K562 (cell line): ENCODE measurements around the gene CLIP4. TPM values are rescaled to one million over a fixed set of nuclear protein-coding genes. Genes with fewer than 3 reads are reported as not detected.

Experiments used
- ATAC-seq: fragments of 200-7000 bp; cut with Tn5 transposase; 3 replicates; pipeline ENCODE4 v1.9.1; 2020; ENCODE audit warnings: moderate library complexity
- BruUV-seq: library from RNA; stranded (reverse); fragments of 400-500 nt; replicated peaks from 2 replicates; lab custom pipeline; 2021; lab: Mats Ljungman, UMichigan
- CTCF ChIA-PET: fragments of 300-600 bp; formaldehyde crosslinking; extraction: SDS; loops from one replicate; lab custom pipeline; 2021; ENCODE audit warnings: low intra/inter-chr PET ratio; lab: Yijun Ruan, JAX
- POLR2A ChIA-PET: fragments of 300-600, 350-650 bp; sonication (Branson Sonifier 250); formaldehyde crosslinking; extraction: SDS; loops from one replicate; lab custom pipeline; 2021; ENCODE audit warnings: antibody characterized with exemption, inconsistent platforms; lab: Yijun Ruan, JAX
- DNase-seq, 4 experiments: peaks; one replicate each; pipeline versions ENCODE4 v3.0.0 to v3.0.0-alpha.2; 2011 to 2018; ENCODE audit warnings: low spot score in 3 of 4, mixed read lengths in 3 of 4; ENCODE audit errors: extremely low read depth in 1 of 4
- FAIRE-seq: peaks from 2 replicates; lab custom pipeline; 2011; peaks lifted over from hg19 to GRCh38; lab: Jason Lieb, UNC
- H2AFZ ChIP-seq: 2 replicates; pipeline ENCODE4 v1.6.0; 2011; ENCODE audit warnings: low read depth, low read length, control low read depth, inconsistent platforms
- H3K27ac ChIP-seq: fragments of 200-600 bp; 3 replicates; pipeline ENCODE4 v1.8.0; 2011; ENCODE audit warnings: low read depth, mild to moderate bottlenecking, control low read depth, inconsistent platforms, low read length, moderate library complexity, mixed read lengths; ENCODE audit errors: extremely low read depth
- H3K27me3 ChIP-seq, 2 experiments: fragments of 300-600 bp in 1 of 2; 2 replicates in 1 of 2; 3 replicates in 1 of 2; pipeline versions ENCODE4 v1.6.0 to v1.8.0; 2011; ENCODE audit warnings: inconsistent platforms in 2 of 2, low read length in 2 of 2, mild to moderate bottlenecking in 1 of 2, mixed read lengths in 1 of 2, moderate library complexity in 1 of 2; ENCODE audit not compliant: control insufficient read depth in 2 of 2, insufficient read depth in 2 of 2
- H3K36me3 ChIP-seq: fragments of 300-600 bp; 3 replicates; pipeline ENCODE4 v1.8.0; 2011; ENCODE audit warnings: mild to moderate bottlenecking, low read length, inconsistent platforms; ENCODE audit not compliant: control insufficient read depth, insufficient read depth
- H3K4me1 ChIP-seq, 2 experiments: fragments of 200-600 bp in 1 of 2; replicated peaks in 1 of 2; 2 replicates in 1 of 2; 3 replicates in 1 of 2; pipeline versions ENCODE4 v1.5.1 to v1.8.0; 2011; ENCODE audit warnings: inconsistent platforms in 2 of 2, low read length in 2 of 2, mild to moderate bottlenecking in 1 of 2, mixed read lengths in 1 of 2, moderate library complexity in 1 of 2; ENCODE audit not compliant: control insufficient read depth in 2 of 2, insufficient read depth in 2 of 2
- H3K4me2 ChIP-seq: 2 replicates; pipeline ENCODE4 v1.6.1; 2011; ENCODE audit warnings: low read length, control low read depth, inconsistent platforms, mixed read lengths; ENCODE audit not compliant: insufficient read depth
- H3K4me3 ChIP-seq: fragments of 200-600 bp; sonication (generic), shearing (Covaris generic); 2 replicates; pipeline ENCODE4 v1.5.1; 2016; ENCODE audit warnings: control low read depth, inconsistent platforms
- H3K79me2 ChIP-seq: fragments of 200-600 bp; 3 replicates; pipeline ENCODE4 v1.8.0; 2011; ENCODE audit warnings: low read length, inconsistent platforms; ENCODE audit not compliant: control insufficient read depth, insufficient read depth
- H3K9ac ChIP-seq, 2 experiments: 2 replicates each; pipeline versions ENCODE4 v1.6.0 to v1.6.1; 2011; ENCODE audit warnings: low read depth in 2 of 2, low read length in 2 of 2, control low read depth in 1 of 2, inconsistent platforms in 1 of 2, mild to moderate bottlenecking in 1 of 2, mixed read lengths in 1 of 2; ENCODE audit not compliant: insufficient read depth in 1 of 2
- H3K9me1 ChIP-seq: one replicate; pipeline ENCODE4 v1.6.0; 2011; ENCODE audit warnings: inconsistent platforms, mild to moderate bottlenecking, low read length, moderate library complexity; ENCODE audit not compliant: control insufficient read depth, insufficient read depth
- H3K9me3 ChIP-seq: replicated peaks from 2 replicates; pipeline ENCODE4 v1.5.1; 2011; ENCODE audit warnings: low read depth, low read length, inconsistent platforms; ENCODE audit not compliant: control insufficient read depth, insufficient read depth
- H4K20me1 ChIP-seq: replicated peaks from 2 replicates; pipeline ENCODE4 v1.6.1; 2011; ENCODE audit warnings: low read length, inconsistent platforms, mixed read lengths; ENCODE audit not compliant: control insufficient read depth, insufficient read depth
- BCL6 ChIP-seq: fragments of 250-450 bp; sonication (Bioruptor Pico); IDR thresholded peaks from 2 replicates; pipeline ENCODE4 v1.4.0; 2020
- CCNT2 ChIP-seq: IDR thresholded peaks from 2 replicates; pipeline ENCODE4 v1.6.1; 2011; ENCODE audit warnings: borderline replicate concordance, low read depth, mild to moderate bottlenecking, moderate library complexity, mixed read lengths, low read length; ENCODE audit not compliant: insufficient read length; ENCODE audit errors: extremely low read depth
- FOXK1 ChIP-seq: sonication (generic); formaldehyde crosslinking; IDR thresholded peaks from 2 replicates; pipeline ENCODE4 v1.8.0; 2022; ENCODE audit warnings: missing genetic modification reagents, mild to moderate bottlenecking, borderline replicate concordance
- HDAC3 ChIP-seq: fragments of 450-650 bp; IDR thresholded peaks from 2 replicates; pipeline ENCODE4 v1.6.1; 2018; ENCODE audit warnings: borderline replicate concordance, mild to moderate bottlenecking, moderate library complexity; ENCODE audit not compliant: partially characterized antibody
- HLTF ChIP-seq: fragments of 450-650 bp; IDR thresholded peaks from 2 replicates; pipeline ENCODE4 v1.6.1; 2016
- HMG20A ChIP-seq: fragments of 450-650 bp; formaldehyde crosslinking; conservative IDR thresholded peaks from 2 replicates; pipeline ENCODE4 v1.4.0; 2020; ENCODE audit warnings: mild to moderate bottlenecking, mixed read lengths
- NEUROD1 ChIP-seq: fragments of 150-350 bp; IDR thresholded peaks from 2 replicates; pipeline ENCODE4 v1.6.1; 2014; ENCODE audit warnings: borderline replicate concordance, low read length, low read depth; ENCODE audit not compliant: partially characterized antibody
- OTX1 ChIP-seq: fragments of 450-650 bp; formaldehyde crosslinking; IDR thresholded peaks from 2 replicates; pipeline ENCODE4 v1.4.0; 2022; ENCODE audit warnings: mild to moderate bottlenecking
- ZNF717 ChIP-seq: fragments of 250-450 bp; sonication (Bioruptor Pico); IDR thresholded peaks from 2 replicates; pipeline ENCODE4 v1.5.0; 2021
- WGBS: fragments of 100-300 bp; shearing (Covaris generic); methylation state at CpG from one replicate; pipeline ENCODE4 v1.1.6; 2016; ENCODE audit warnings: low coverage, mixed read lengths; ENCODE audit not compliant: insufficient coverage; ENCODE audit errors: missing lambda C conversion rate; 5-methylcytosine and 5-hydroxymethylcytosine counted together
- in situ Hi-C: fragments of 300-500 bp; cut with MboI; formaldehyde crosslinking; loops from 4 replicates; pipeline ENCODE4 v1.15.0; 2018; ENCODE audit warnings: inconsistent platforms, mixed read lengths
- intact Hi-C: fragments of 100-400 bp; cut with micrococcal nuclease; formaldehyde crosslinking; loops from 2 replicates; pipeline ENCODE4 v1.14.2; 2022
- polyA plus RNA-seq, 8 experiments: library from polyadenylated mRNA; depleted of rRNA in 4 of 8; stranded (reverse) in 5 of 8; unstranded in 3 of 8; fragments of >200 nt; fragmentation: Nextera tagmentation in 2 of 8; fragmentation: Illumina TruSeq in 1 of 8; extraction: Ambion mirVana in 2 of 8; extraction: Trizol in 1 of 8; gene quantifications; 2 replicates each; pipeline versions ENCODE4 v1.2.1 to v1.2.3, GENCODE V29; 2011 to 2014; ENCODE audit warnings: inconsistent platforms in 1 of 8, missing spikeins in 1 of 8
- total RNA-seq, 7 experiments: library from RNA; depleted of rRNA in 6 of 7; stranded (reverse); fragments of >200 nt in 6 of 7; fragmentation: Illumina TruSeq in 2 of 7; extraction: Trizol in 2 of 7; gene quantifications; 2 replicates each; pipeline versions ENCODE4 v1.2.1 to v1.2.3, GENCODE V29; 2011 to 2021; ENCODE audit warnings: low replicate concordance in 1 of 7
- TF ChIP-seq, protein P1 (sequence below): fragments of 150-350 bp; conservative IDR thresholded peaks from 2 replicates; pipeline ENCODE4 v1.6.1; 2014; ENCODE audit warnings: low read length
- TF ChIP-seq, protein P2 (sequence below): sonication (generic); formaldehyde crosslinking; IDR thresholded peaks from 2 replicates; pipeline ENCODE4 v1.8.0; 2023; ENCODE audit warnings: missing genetic modification reagents, mild to moderate bottlenecking, borderline replicate concordance

The CLIP4 gene
- total and polyA plus RNA-seq, 9 of the 15 experiments (the other 6 are each of a cell fraction or from before 2014, with no cell fraction given), result 0.03 to 0.38 (median 0.13) TPM; not detected in 5

DNA sequence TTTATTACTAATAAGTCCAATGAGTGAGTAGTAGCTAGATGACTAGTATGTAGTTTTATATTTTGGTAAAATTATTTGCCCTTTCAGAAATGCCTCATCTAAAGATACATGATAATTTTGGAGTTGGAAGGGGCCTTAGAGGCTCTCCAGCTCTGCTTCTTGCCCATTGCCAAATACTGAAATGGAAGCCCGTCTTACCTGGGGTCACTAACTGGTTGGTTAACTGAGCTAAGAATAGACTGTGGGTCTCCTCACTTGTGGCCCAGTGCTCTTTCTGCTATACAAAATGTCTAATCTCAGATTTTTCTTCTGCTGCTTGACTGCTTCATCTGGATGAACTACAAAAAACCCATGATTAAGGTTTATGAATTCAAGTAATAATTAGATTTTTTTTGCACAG is 67.1 kb downstream of the CLIP4 start:
- POLR2A ChIA-PET, result no interaction called here
- intact Hi-C loops, result no loop called here

More for the DNA sequence above, 67.1 kb downstream of the CLIP4 start:
- H3K4me2 ChIP-seq, result no peak overlapping the region
- DNase-seq (no peak), FAIRE-seq (no peak)
- in situ Hi-C loops, result no loop called here
- peaks cover 9% of the 10 kb centered on the region in 2 experiments for H3K27me3 ChIP-seq
- CTCF ChIA-PET, result no interaction called here
- BruUV-seq, result no TSS peak
- no peak overlapping the region for H3K4me3 ChIP-seq
- no peaks in the 10 kb centered on the region for H3K9me3 ChIP-seq
- no peaks in the 10 kb centered on the region for H3K36me3 ChIP-seq
- no peaks in the 10 kb centered on the region for H3K9me1 ChIP-seq
- no peak overlapping the region for H3K9ac ChIP-seq
- TF ChIP-seq FOXK1 (CRISPR knock-in tag), result no peak
- TF ChIP-seq HDAC3, result no peak
- TF ChIP-seq HMG20A (CRISPR knock-in tag), result no peak
- TF ChIP-seq, protein P1, sequence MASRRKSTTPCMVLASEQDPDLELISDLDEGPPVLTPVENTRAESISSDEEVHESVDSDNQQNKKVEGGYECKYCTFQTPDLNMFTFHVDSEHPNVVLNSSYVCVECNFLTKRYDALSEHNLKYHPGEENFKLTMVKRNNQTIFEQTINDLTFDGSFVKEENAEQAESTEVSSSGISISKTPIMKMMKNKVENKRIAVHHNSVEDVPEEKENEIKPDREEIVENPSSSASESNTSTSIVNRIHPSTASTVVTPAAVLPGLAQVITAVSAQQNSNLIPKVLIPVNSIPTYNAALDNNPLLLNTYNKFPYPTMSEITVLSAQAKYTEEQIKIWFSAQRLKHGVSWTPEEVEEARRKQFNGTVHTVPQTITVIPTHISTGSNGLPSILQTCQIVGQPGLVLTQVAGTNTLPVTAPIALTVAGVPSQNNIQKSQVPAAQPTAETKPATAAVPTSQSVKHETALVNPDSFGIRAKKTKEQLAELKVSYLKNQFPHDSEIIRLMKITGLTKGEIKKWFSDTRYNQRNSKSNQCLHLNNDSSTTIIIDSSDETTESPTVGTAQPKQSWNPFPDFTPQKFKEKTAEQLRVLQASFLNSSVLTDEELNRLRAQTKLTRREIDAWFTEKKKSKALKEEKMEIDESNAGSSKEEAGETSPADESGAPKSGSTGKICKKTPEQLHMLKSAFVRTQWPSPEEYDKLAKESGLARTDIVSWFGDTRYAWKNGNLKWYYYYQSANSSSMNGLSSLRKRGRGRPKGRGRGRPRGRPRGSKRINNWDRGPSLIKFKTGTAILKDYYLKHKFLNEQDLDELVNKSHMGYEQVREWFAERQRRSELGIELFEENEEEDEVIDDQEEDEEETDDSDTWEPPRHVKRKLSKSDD, result no peak
- no peak for TF ChIP-seq HLTF
- TF ChIP-seq ZNF717, result no peak
- TF ChIP-seq, protein P2, sequence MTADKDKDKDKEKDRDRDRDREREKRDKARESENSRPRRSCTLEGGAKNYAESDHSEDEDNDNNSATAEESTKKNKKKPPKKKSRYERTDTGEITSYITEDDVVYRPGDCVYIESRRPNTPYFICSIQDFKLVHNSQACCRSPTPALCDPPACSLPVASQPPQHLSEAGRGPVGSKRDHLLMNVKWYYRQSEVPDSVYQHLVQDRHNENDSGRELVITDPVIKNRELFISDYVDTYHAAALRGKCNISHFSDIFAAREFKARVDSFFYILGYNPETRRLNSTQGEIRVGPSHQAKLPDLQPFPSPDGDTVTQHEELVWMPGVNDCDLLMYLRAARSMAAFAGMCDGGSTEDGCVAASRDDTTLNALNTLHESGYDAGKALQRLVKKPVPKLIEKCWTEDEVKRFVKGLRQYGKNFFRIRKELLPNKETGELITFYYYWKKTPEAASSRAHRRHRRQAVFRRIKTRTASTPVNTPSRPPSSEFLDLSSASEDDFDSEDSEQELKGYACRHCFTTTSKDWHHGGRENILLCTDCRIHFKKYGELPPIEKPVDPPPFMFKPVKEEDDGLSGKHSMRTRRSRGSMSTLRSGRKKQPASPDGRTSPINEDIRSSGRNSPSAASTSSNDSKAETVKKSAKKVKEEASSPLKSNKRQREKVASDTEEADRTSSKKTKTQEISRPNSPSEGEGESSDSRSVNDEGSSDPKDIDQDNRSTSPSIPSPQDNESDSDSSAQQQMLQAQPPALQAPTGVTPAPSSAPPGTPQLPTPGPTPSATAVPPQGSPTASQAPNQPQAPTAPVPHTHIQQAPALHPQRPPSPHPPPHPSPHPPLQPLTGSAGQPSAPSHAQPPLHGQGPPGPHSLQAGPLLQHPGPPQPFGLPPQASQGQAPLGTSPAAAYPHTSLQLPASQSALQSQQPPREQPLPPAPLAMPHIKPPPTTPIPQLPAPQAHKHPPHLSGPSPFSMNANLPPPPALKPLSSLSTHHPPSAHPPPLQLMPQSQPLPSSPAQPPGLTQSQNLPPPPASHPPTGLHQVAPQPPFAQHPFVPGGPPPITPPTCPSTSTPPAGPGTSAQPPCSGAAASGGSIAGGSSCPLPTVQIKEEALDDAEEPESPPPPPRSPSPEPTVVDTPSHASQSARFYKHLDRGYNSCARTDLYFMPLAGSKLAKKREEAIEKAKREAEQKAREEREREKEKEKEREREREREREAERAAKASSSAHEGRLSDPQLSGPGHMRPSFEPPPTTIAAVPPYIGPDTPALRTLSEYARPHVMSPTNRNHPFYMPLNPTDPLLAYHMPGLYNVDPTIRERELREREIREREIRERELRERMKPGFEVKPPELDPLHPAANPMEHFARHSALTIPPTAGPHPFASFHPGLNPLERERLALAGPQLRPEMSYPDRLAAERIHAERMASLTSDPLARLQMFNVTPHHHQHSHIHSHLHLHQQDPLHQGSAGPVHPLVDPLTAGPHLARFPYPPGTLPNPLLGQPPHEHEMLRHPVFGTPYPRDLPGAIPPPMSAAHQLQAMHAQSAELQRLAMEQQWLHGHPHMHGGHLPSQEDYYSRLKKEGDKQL (CRISPR knock-in tag), result no peak
- no peak for TF ChIP-seq OTX1 (CRISPR knock-in tag)
- TF ChIP-seq BCL6 (CRISPR knock-in tag), result no peak
- no peak for TF ChIP-seq CCNT2
- TF ChIP-seq NEUROD1, result no peak
- TF ChIP-seq, all 486 proteins: peak for 0
- no peak for ATAC-seq
- Histone ChIP-seq H3K4me1 (no peaks in the 10 kb centered on the region), H3K27ac (no peak overlapping the region), H2AFZ (no peak overlapping the region), H4K20me1 (no peaks in the 10 kb centered on the region), H3K79me2 (no peaks in the 10 kb centered on the region)
- WGBS, result 0% methylated on average over 1 of the region's 1 CpG
